ENCODE measurements around the gene AIF1L. TPM values are rescaled to one million over a fixed set of nuclear protein-coding genes. Genes with fewer than 3 reads are reported as not detected.

The AIF1L gene
- total and polyA plus RNA-seq, 2 of the 13 experiments (the other 11 are each of a cell fraction or from before 2014, with no cell fraction given) = 12.4 to 36.5 TPM

DNA sequence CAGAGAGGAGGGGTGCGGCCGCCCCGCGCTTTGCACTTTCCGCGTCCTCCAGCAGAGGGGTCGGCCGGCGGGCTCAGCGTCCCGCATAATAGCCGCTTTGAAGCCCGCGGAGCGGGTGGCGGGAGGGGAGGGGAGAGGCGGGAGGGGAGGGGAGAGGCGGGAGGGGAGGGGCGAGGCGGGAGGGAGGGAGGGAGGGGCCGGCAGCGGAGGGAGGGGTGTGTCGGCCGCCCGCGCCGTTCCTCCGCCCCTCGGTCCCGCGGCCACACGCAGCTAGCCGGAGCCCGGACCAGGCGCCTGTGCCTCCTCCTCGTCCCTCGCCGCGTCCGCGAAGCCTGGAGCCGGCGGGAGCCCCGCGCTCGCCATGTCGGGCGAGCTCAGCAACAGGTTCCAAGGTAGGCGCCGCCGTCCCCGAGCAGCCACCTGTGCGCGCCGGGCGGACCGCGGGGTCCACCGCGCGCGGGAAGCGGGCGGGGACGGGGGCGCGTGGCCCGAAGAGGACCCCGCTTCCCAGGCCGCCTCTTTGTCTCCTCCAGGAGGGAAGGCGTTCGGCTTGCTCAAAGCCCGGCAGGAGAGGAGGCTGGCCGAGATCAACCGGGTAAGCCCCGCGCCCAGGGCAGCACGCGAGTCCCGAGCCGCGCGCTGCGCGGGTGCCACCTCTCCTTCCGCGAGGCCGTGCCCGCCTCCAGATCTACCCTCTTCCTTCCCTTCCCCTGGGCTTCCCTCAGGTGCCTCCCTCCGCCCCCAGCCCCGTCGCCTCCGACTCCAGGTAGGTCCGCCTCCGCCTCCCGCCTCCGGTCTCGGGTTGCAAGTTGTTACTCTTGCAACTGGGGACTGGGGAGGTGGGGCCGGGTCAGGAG is at the start of gene AIF1L (continued):
- TF ChIP-seq, protein P1, sequence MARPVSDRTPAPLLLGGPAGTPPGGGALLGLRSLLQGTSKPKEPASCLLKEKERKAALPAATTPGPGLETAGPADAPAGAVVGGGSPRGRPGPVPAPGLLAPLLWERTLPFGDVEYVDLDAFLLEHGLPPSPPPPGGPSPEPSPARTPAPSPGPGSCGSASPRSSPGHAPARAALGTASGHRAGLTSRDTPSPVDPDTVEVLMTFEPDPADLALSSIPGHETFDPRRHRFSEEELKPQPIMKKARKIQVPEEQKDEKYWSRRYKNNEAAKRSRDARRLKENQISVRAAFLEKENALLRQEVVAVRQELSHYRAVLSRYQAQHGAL (CRISPR knock-in tag; IDR thresholded peaks at IDR 0.05; ENCODE audit: not compliant biosample characterization) = no peak
- no peak for TF ChIP-seq TCF7 (IDR thresholded peaks at IDR 0.05; ENCODE audit: low read depth)
- TF ChIP-seq, protein P2, sequence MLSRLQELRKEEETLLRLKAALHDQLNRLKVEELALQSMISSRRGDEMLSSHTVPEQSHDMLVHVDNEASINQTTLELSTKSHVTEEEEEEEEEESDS (CRISPR knock-in tag; IDR thresholded peaks at IDR 0.05; ENCODE audit: borderline replicate concordance) = no peak
- no peak for TF ChIP-seq FOXM1 (CRISPR knock-in tag; IDR thresholded peaks at IDR 0.05)
- TF ChIP-seq, protein P3, sequence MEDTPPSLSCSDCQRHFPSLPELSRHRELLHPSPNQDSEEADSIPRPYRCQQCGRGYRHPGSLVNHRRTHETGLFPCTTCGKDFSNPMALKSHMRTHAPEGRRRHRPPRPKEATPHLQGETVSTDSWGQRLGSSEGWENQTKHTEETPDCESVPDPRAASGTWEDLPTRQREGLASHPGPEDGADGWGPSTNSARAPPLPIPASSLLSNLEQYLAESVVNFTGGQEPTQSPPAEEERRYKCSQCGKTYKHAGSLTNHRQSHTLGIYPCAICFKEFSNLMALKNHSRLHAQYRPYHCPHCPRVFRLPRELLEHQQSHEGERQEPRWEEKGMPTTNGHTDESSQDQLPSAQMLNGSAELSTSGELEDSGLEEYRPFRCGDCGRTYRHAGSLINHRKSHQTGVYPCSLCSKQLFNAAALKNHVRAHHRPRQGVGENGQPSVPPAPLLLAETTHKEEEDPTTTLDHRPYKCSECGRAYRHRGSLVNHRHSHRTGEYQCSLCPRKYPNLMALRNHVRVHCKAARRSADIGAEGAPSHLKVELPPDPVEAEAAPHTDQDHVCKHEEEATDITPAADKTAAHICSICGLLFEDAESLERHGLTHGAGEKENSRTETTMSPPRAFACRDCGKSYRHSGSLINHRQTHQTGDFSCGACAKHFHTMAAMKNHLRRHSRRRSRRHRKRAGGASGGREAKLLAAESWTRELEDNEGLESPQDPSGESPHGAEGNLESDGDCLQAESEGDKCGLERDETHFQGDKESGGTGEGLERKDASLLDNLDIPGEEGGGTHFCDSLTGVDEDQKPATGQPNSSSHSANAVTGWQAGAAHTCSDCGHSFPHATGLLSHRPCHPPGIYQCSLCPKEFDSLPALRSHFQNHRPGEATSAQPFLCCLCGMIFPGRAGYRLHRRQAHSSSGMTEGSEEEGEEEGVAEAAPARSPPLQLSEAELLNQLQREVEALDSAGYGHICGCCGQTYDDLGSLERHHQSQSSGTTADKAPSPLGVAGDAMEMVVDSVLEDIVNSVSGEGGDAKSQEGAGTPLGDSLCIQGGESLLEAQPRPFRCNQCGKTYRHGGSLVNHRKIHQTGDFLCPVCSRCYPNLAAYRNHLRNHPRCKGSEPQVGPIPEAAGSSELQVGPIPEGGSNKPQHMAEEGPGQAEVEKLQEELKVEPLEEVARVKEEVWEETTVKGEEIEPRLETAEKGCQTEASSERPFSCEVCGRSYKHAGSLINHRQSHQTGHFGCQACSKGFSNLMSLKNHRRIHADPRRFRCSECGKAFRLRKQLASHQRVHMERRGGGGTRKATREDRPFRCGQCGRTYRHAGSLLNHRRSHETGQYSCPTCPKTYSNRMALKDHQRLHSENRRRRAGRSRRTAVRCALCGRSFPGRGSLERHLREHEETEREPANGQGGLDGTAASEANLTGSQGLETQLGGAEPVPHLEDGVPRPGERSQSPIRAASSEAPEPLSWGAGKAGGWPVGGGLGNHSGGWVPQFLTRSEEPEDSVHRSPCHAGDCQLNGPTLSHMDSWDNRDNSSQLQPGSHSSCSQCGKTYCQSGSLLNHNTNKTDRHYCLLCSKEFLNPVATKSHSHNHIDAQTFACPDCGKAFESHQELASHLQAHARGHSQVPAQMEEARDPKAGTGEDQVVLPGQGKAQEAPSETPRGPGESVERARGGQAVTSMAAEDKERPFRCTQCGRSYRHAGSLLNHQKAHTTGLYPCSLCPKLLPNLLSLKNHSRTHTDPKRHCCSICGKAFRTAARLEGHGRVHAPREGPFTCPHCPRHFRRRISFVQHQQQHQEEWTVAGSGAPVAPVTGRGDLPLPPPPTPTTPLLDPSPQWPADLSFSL (CRISPR knock-in tag; IDR thresholded peaks at IDR 0.05) = no peak
- no peak for TF ChIP-seq ZNF253 (CRISPR knock-in tag; IDR thresholded peaks at IDR 0.05; ENCODE audit: borderline replicate concordance)
- TF ChIP-seq, protein P4, sequence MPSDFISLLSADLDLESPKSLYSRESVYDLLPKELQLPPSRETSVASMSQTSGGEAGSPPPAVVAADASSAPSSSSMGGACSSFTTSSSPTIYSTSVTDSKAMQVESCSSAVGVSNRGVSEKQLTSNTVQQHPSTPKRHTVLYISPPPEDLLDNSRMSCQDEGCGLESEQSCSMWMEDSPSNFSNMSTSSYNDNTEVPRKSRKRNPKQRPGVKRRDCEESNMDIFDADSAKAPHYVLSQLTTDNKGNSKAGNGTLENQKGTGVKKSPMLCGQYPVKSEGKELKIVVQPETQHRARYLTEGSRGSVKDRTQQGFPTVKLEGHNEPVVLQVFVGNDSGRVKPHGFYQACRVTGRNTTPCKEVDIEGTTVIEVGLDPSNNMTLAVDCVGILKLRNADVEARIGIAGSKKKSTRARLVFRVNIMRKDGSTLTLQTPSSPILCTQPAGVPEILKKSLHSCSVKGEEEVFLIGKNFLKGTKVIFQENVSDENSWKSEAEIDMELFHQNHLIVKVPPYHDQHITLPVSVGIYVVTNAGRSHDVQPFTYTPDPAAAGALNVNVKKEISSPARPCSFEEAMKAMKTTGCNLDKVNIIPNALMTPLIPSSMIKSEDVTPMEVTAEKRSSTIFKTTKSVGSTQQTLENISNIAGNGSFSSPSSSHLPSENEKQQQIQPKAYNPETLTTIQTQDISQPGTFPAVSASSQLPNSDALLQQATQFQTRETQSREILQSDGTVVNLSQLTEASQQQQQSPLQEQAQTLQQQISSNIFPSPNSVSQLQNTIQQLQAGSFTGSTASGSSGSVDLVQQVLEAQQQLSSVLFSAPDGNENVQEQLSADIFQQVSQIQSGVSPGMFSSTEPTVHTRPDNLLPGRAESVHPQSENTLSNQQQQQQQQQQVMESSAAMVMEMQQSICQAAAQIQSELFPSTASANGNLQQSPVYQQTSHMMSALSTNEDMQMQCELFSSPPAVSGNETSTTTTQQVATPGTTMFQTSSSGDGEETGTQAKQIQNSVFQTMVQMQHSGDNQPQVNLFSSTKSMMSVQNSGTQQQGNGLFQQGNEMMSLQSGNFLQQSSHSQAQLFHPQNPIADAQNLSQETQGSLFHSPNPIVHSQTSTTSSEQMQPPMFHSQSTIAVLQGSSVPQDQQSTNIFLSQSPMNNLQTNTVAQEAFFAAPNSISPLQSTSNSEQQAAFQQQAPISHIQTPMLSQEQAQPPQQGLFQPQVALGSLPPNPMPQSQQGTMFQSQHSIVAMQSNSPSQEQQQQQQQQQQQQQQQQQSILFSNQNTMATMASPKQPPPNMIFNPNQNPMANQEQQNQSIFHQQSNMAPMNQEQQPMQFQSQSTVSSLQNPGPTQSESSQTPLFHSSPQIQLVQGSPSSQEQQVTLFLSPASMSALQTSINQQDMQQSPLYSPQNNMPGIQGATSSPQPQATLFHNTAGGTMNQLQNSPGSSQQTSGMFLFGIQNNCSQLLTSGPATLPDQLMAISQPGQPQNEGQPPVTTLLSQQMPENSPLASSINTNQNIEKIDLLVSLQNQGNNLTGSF (CRISPR knock-in tag; IDR thresholded peaks at IDR 0.05) = no peak
- TF ChIP-seq BORCS8-MEF2B (CRISPR knock-in tag; IDR thresholded peaks at IDR 0.05) = no peak
- TF ChIP-seq ZNF558 (CRISPR knock-in tag; IDR thresholded peaks at IDR 0.05; ENCODE audit: borderline replicate concordance) = no peak
- TF ChIP-seq, protein P5, sequence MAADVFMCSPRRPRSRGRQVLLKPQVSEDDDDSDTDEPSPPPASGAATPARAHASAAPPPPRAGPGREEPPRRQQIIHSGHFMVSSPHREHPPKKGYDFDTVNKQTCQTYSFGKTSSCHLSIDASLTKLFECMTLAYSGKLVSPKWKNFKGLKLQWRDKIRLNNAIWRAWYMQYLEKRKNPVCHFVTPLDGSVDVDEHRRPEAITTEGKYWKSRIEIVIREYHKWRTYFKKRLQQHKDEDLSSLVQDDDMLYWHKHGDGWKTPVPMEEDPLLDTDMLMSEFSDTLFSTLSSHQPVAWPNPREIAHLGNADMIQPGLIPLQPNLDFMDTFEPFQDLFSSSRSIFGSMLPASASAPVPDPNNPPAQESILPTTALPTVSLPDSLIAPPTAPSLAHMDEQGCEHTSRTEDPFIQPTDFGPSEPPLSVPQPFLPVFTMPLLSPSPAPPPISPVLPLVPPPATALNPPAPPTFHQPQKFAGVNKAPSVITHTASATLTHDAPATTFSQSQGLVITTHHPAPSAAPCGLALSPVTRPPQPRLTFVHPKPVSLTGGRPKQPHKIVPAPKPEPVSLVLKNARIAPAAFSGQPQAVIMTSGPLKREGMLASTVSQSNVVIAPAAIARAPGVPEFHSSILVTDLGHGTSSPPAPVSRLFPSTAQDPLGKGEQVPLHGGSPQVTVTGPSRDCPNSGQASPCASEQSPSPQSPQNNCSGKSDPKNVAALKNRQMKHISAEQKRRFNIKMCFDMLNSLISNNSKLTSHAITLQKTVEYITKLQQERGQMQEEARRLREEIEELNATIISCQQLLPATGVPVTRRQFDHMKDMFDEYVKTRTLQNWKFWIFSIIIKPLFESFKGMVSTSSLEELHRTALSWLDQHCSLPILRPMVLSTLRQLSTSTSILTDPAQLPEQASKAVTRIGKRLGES (CRISPR knock-in tag; IDR thresholded peaks at IDR 0.05; ENCODE audit: borderline replicate concordance) = no peak
- TF ChIP-seq, protein P6, sequence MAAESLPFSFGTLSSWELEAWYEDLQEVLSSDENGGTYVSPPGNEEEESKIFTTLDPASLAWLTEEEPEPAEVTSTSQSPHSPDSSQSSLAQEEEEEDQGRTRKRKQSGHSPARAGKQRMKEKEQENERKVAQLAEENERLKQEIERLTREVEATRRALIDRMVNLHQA (CRISPR knock-in tag; IDR thresholded peaks at IDR 0.05) = no peak
- no peak for TF ChIP-seq ZFP1 (CRISPR knock-in tag; IDR thresholded peaks at IDR 0.05)
